HG02763 (cell line): Measurements from ENCODE around the gene EMX2.
"Not testable (repeated sequence)": the region's sequence is repeated elsewhere in the genome, so short reads cannot be mapped to it uniquely, and the experiment has no call there.

Experiments
- ATAC-seq: cut with Tn5 transposase; IDR thresholded peaks from one replicate; pipeline ENCODE4 v1.9.1; 2021; ENCODE audit warnings: mild to moderate bottlenecking, moderate library complexity; ENCODE audit not compliant: unreplicated experiment

EMX2 gene

GRCh38 chr10:117542706-117543224, at the start of gene EMX2:
TSS of gene EMX2 (plus strand) at chr10:117542746. CDS start at chr10:117543268, 522 bp downstream.
- no peak for ATAC-seq

GRCh38 chr10:117496031-117496430, 46.5 kb upstream of the EMX2 start:
- ATAC-seq, result no peak

- ATAC-seq, result peak; percentile 64
Observed at GRCh38 chr10:117496616-117497028, 45.9 kb upstream of the EMX2 start.

GRCh38 chr10:117497736-117498135, 44.8 kb upstream of the EMX2 start:
- ATAC-seq, result no peak

GRCh38 chr10:117499248-117500105, 43.1 kb upstream of the EMX2 start:
- ATAC-seq, result no peak

- ATAC-seq, result no peak
Observed at GRCh38 chr10:117500456-117500855, 42.1 kb upstream of the EMX2 start.

GRCh38 chr10:117501460-117502035, 41.0 kb upstream of the EMX2 start:
- ATAC-seq, result no peak

GRCh38 chr10:117502421-117503243, 39.9 kb upstream of the EMX2 start:
- ATAC-seq, result no peak

- no peak for ATAC-seq
Observed at GRCh38 chr10:117503244-117504205, 39.0 kb upstream of the EMX2 start.

- no peak for ATAC-seq
Observed at GRCh38 chr10:117504562-117504961, 38.0 kb upstream of the EMX2 start.

GRCh38 chr10:117507081-117507480, 35.5 kb upstream of the EMX2 start:
- ATAC-seq, result not testable (repeated sequence)

- ATAC-seq, result no peak
Observed at GRCh38 chr10:117509573-117509972, 33.0 kb upstream of the EMX2 start.

- ATAC-seq, result no peak
Observed at GRCh38 chr10:117511601-117512390, 30.8 kb upstream of the EMX2 start.

GRCh38 chr10:117514971-117515370, 27.6 kb upstream of the EMX2 start:
- no peak for ATAC-seq

- ATAC-seq, result no peak
Observed at GRCh38 chr10:117516681-117517080, 25.9 kb upstream of the EMX2 start.

GRCh38 chr10:117518246-117518645, 24.3 kb upstream of the EMX2 start:
- ATAC-seq, result no peak

GRCh38 chr10:117519286-117519685, 23.3 kb upstream of the EMX2 start:
- no peak for ATAC-seq

GRCh38 chr10:117519879-117520278, 22.7 kb upstream of the EMX2 start:
- no peak for ATAC-seq

GRCh38 chr10:117530791-117531190, 11.8 kb upstream of the EMX2 start:
- ATAC-seq, result no peak
